ENCODE measurements around the gene HINFP.

DNA sequence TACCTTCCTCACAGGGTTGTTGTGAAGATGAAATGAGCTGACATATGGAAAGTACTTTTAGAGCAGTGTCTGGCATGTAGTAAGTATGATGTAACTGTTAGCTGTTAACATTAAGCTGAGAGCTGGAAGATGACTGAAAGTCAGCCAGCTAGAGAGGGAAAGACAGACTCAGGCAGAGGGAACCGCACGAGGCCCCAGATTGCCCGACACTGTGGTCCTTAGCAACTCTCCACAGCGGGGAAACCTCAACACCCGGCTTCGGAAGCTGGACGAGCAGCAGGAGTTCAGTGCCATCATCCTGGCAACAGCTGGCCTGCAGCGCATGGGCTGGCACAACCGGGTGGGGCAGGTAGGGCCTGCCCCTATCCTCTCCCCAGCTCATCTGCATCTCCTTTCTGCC is 30.2 kb upstream of the HINFP start:
- TF ChIP-seq, protein P1, sequence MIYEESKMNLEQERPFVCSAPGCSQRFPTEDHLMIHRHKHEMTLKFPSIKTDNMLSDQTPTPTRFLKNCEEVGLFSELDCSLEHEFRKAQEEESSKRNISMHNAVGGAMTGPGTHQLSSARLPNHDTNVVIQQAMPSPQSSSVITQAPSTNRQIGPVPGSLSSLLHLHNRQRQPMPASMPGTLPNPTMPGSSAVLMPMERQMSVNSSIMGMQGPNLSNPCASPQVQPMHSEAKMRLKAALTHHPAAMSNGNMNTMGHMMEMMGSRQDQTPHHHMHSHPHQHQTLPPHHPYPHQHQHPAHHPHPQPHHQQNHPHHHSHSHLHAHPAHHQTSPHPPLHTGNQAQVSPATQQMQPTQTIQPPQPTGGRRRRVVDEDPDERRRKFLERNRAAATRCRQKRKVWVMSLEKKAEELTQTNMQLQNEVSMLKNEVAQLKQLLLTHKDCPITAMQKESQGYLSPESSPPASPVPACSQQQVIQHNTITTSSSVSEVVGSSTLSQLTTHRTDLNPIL (CRISPR knock-in tag; IDR thresholded peaks at IDR 0.05; ENCODE audit: low read depth) = no peak
- no peak for TF ChIP-seq TCF4 (CRISPR knock-in tag; IDR thresholded peaks at IDR 0.05; ENCODE audit: borderline replicate concordance)
